CD14-positive monocyte (primary cell): ENCODE data around the gene PNLDC1. TPM values are rescaled to one million over a fixed set of nuclear protein-coding genes. Genes with fewer than 3 reads are reported as not detected.

ENCODE experiments used
- DNase-seq, 3 donors: peaks; one replicate each; pipeline ENCODE4 v3.0.0-alpha.2; 2011 to 2022
- H2AFZ ChIP-seq: 2 replicates; pipeline ENCODE4 v1.6.0; 2012; ENCODE audit warnings: mild to moderate bottlenecking, low read depth, low read length, inconsistent platforms; ENCODE audit not compliant: insufficient read depth, poor library complexity, severe bottlenecking
- H3K27ac ChIP-seq, 2 donors: 1 replicate in 1 of 2; 2 replicates in 1 of 2; pipeline ENCODE4 v1.5.1; 2012 to 2013; ENCODE audit warnings: low read length in 2 of 2, control low read depth in 1 of 2, inconsistent platforms in 1 of 2, low read depth in 1 of 2, mild to moderate bottlenecking in 1 of 2
- H3K27me3 ChIP-seq, 2 donors: one replicate each; pipeline versions ENCODE4 v1.6.0 to v1.6.1; 2011 to 2013; ENCODE audit warnings: low read length in 2 of 2; ENCODE audit not compliant: control insufficient read depth in 2 of 2, insufficient read depth in 2 of 2
- H3K36me3 ChIP-seq, 2 donors: replicated peaks in 1 of 2; 1 replicate in 1 of 2; 2 replicates in 1 of 2; pipeline versions ENCODE4 v1.5.1 to v1.6.1; 2012 to 2013; ENCODE audit warnings: low read length in 2 of 2, control low read depth in 1 of 2, inconsistent platforms in 1 of 2, mild to moderate bottlenecking in 1 of 2; ENCODE audit not compliant: insufficient read depth in 2 of 2, control insufficient read depth in 1 of 2
- H3K4me1 ChIP-seq, 2 donors: 1 replicate in 1 of 2; 2 replicates in 1 of 2; pipeline versions ENCODE4 v1.5.1 to v1.6.1; 2012 to 2013; ENCODE audit warnings: low read length in 2 of 2, control low read depth in 1 of 2, inconsistent platforms in 1 of 2, mild to moderate bottlenecking in 1 of 2, moderate library complexity in 1 of 2; ENCODE audit not compliant: insufficient read depth in 2 of 2, control insufficient read depth in 1 of 2
- H3K4me2 ChIP-seq: replicated peaks from 2 replicates; pipeline ENCODE3; 2012; ENCODE audit warnings: low read length, moderate library complexity, mild to moderate bottlenecking; ENCODE audit not compliant: poor library complexity, severe bottlenecking; ENCODE audit errors: extremely low read depth
- H3K4me3 ChIP-seq, 3 experiments: fragments of 200-600 bp in 1 of 3; sonication (generic) in 1 of 3; replicated peaks in 1 of 3; 1 replicate in 2 of 3; 2 replicates in 1 of 3; pipeline ENCODE4 v1.5.1; 2011 to 2013; ENCODE audit warnings: low read length in 3 of 3, mild to moderate bottlenecking in 3 of 3, control low read depth in 2 of 3, low read depth in 2 of 3, inconsistent platforms in 1 of 3, moderate library complexity in 1 of 3
- H3K79me2 ChIP-seq: 2 replicates; pipeline ENCODE4 v1.6.0; 2012; ENCODE audit warnings: mild to moderate bottlenecking, control low read depth, inconsistent platforms, low read length, moderate library complexity; ENCODE audit not compliant: insufficient read depth
- H3K9ac ChIP-seq: 2 replicates; pipeline ENCODE4 v1.6.0; 2017; ENCODE audit warnings: low read length, mild to moderate bottlenecking; ENCODE audit not compliant: insufficient read depth, poor library complexity, severe bottlenecking
- H3K9me3 ChIP-seq, 2 donors: replicated peaks in 1 of 2; 1 replicate in 1 of 2; 2 replicates in 1 of 2; pipeline versions ENCODE4 v1.5.1 to v1.6.1; 2012 to 2013; ENCODE audit warnings: low read length in 2 of 2, control low read depth in 1 of 2; ENCODE audit not compliant: control insufficient read depth in 1 of 2, insufficient read depth in 1 of 2
- H4K20me1 ChIP-seq: 2 replicates; pipeline ENCODE4 v1.6.0; 2012; ENCODE audit warnings: mild to moderate bottlenecking, low read length, control low read depth, moderate library complexity; ENCODE audit not compliant: insufficient read depth
- H3K27ac Mint-ChIP-seq, 7 donors: one replicate each; pipeline ENCODE4 v1.8.0; 2020; ENCODE audit warnings: mild to moderate bottlenecking in 7 of 7, mixed read lengths in 7 of 7, moderate library complexity in 6 of 7, inconsistent platforms in 2 of 7
- H3K27me3 Mint-ChIP-seq, 3 donors: one replicate each; pipeline ENCODE4 v1.8.0; 2021 to 2022; ENCODE audit warnings: low read depth in 3 of 3, mild to moderate bottlenecking in 3 of 3, mixed read lengths in 3 of 3, moderate library complexity in 3 of 3, inconsistent platforms in 1 of 3
- H3K36me3 Mint-ChIP-seq, 2 donors: one replicate each; pipeline ENCODE4 v1.8.0; 2020; ENCODE audit warnings: mixed read lengths in 2 of 2, inconsistent platforms in 1 of 2, mild to moderate bottlenecking in 1 of 2
- H3K4me1 Mint-ChIP-seq: one replicate; pipeline ENCODE4 v1.8.0; 2020; ENCODE audit warnings: mild to moderate bottlenecking, mixed read lengths
- H3K4me3 Mint-ChIP-seq, 2 donors: one replicate each; pipeline ENCODE4 v1.8.0; 2020; ENCODE audit warnings: mild to moderate bottlenecking in 2 of 2, mixed read lengths in 2 of 2, moderate library complexity in 1 of 2
- H3K9me3 Mint-ChIP-seq, 7 donors: one replicate each; pipeline ENCODE4 v1.8.0; 2020 to 2022; ENCODE audit warnings: mixed read lengths in 7 of 7, mild to moderate bottlenecking in 6 of 7, moderate library complexity in 6 of 7, inconsistent platforms in 2 of 7
- WGBS: methylation state at CpG from one replicate; pipeline ENCODE4 v1.1.5; 2013; ENCODE audit warnings: missing lambda C conversion rate; ENCODE audit not compliant: insufficient coverage; 5-methylcytosine and 5-hydroxymethylcytosine counted together
- intact Hi-C, 2 donors: fragments of 100-400 bp; cut with micrococcal nuclease; formaldehyde crosslinking; loops; one replicate each; pipeline versions ENCODE4 v1.15.0 to v1.15.1; 2023
- polyA plus RNA-seq, 3 donors: library from polyadenylated mRNA; depleted of rRNA in 1 of 3; unstranded in 2 of 3; stranded (reverse) in 1 of 3; fragments of 300-500 nt in 2 of 3; fragments of >200 nt in 1 of 3; fragmentation: Illumina TruSeq in 2 of 3; gene quantifications; 1 replicate in 2 of 3; 2 replicates in 1 of 3; pipeline ENCODE4 v1.2.3, GENCODE V29; 2012 to 2021
- TF ChIP-seq, protein P1 (sequence below): fragments of 200-600 bp; IDR thresholded peaks from one replicate; pipeline ENCODE4 v1.8.0; 2022; ENCODE audit warnings: antibody characterized with exemption, mild to moderate bottlenecking

PNLDC1 gene
- polyA plus RNA-seq, 3 donors, result 0.56 TPM; not detected in 2

DNA sequence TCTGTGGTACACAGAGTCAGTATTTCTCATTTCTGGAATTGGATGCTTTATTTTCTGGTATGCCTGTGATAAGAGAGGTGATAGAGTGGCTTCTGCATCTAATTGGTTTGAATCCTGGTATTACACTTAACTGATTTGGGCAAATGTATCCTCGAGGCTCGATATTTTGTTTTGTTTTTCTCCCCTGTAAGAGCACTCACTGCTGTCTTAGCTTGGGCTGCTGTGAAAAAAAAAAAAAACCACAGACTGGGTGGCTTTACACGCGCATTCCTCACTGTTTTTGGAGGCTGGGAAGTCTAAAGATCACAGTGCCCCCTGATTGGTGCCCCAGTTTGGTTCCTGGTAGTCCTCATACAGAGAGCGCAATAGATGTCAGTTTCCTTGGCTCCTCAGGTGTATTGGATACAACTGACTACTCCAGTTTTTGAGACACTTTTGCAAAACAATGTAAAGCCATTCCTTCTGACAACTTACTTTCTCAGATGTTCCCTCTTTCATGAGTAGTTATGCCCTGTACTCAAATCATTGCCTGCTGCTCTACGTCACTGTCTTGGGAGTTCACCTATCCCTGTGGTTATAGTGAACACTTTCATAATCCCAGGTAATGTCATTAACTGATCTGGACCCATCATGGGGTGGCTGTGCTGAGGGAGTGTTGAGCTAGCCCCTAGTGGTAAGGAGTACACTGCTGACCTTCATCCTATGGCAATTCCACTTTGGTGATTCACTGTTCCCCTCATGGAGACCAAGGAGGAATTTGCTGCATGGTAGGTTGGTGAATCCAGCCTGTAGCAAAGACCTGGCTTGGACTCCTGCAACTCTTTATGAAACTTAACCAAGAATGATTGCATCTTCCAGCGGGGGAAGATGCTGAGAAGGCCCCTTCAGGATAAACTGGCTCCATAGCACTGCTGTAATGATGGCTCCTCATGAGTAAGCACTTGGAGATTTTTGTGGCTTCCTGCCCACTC is 41.8 kb upstream of the PNLDC1 start:
- H3K79me2 ChIP-seq, result peaks cover 24% of the 10 kb centered on the region
- intact Hi-C loops, result no loop called here

DNA sequence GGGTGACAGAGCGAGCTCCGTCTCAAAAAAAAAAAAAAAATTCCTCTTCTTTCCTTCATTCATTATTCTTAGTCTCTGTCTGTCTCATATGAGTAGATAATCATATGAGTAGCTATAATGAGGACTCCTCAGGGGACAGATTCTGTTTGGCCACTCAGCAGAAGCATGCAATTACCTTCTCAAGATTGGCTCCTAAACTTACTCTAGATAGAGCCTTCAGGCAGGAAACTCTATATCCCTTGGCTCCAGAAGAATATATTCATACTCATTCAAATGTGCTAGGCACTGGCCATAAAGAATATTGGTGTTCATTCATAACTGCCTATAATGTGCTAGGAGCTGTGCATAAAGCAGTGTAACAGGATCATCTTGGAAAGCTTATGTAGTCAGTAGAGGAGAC is 40.4 kb upstream of the PNLDC1 start:
- Histone ChIP-seq H3K4me1 (peaks cover 20 to 29% of the 10 kb centered on the region in 2 donors), H3K36me3 (peaks cover 39 to 45% of the 10 kb centered on the region in 2 donors), H2AFZ (no peak overlapping the region), H3K9ac (no peak overlapping the region), H3K79me2 (peaks cover 11% of the 10 kb centered on the region), H3K27ac (no peak overlapping the region), H4K20me1 (peaks cover 24% of the 10 kb centered on the region), H3K9me3 (no peaks in the 10 kb centered on the region), H3K4me2 (no peak overlapping the region), H3K27me3 (no peaks in the 10 kb centered on the region), H3K4me3 (no peak overlapping the region)
- no peaks in the 10 kb centered on the region for H3K9me3 Mint-ChIP-seq
- peak overlapping the region in 2 of 7 donors; percentile 23 to 56 for H3K27ac Mint-ChIP-seq
- DNase-seq, result no peak
- intact Hi-C loops, result loop anchor here (5.0 kb wide), 1 partner anchor 32 kb away; the partner anchor contains the start of gene WTAP (in 2 of the 2)
- WGBS, result no CpG with 5 or more reads among the region's 2 CpGs
- TF ChIP-seq, protein P1, sequence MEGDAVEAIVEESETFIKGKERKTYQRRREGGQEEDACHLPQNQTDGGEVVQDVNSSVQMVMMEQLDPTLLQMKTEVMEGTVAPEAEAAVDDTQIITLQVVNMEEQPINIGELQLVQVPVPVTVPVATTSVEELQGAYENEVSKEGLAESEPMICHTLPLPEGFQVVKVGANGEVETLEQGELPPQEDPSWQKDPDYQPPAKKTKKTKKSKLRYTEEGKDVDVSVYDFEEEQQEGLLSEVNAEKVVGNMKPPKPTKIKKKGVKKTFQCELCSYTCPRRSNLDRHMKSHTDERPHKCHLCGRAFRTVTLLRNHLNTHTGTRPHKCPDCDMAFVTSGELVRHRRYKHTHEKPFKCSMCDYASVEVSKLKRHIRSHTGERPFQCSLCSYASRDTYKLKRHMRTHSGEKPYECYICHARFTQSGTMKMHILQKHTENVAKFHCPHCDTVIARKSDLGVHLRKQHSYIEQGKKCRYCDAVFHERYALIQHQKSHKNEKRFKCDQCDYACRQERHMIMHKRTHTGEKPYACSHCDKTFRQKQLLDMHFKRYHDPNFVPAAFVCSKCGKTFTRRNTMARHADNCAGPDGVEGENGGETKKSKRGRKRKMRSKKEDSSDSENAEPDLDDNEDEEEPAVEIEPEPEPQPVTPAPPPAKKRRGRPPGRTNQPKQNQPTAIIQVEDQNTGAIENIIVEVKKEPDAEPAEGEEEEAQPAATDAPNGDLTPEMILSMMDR, result no peak
- peaks cover 38 to 48% of the 10 kb centered on the region in 2 donors for H3K36me3 Mint-ChIP-seq
- H3K4me1 Mint-ChIP-seq, result peaks cover 26% of the 10 kb centered on the region
- H3K27me3 Mint-ChIP-seq, result no peaks in the 10 kb centered on the region
- no peak overlapping the region for H3K4me3 Mint-ChIP-seq

More for the DNA sequence above, 41.8 kb upstream of the PNLDC1 start:
- 94% methylated on average over 3 of the region's 7 CpGs for WGBS
- H4K20me1 ChIP-seq, result peaks cover 37% of the 10 kb centered on the region
- H3K27ac Mint-ChIP-seq, result peak overlapping the region in 4 of 7 donors; percentile 7 to 65 (median 50)
- peaks cover 20 to 29% of the 10 kb centered on the region in 2 donors for H3K4me1 ChIP-seq
- H2AFZ ChIP-seq, result no peak overlapping the region
- TF ChIP-seq, protein P1, result no peak
- H3K36me3 Mint-ChIP-seq, result peaks cover 47 to 55% of the 10 kb centered on the region in 2 donors
- H3K27ac ChIP-seq, result peak overlapping the region in 1 of 2 donors; percentile 39
- no peak overlapping the region for H3K4me3 ChIP-seq
- H3K9me3 ChIP-seq, result no peaks in the 10 kb centered on the region
- no peaks in the 10 kb centered on the region for H3K9me3 Mint-ChIP-seq
- H3K4me2 ChIP-seq, result no peak overlapping the region
- no peak overlapping the region for H3K9ac ChIP-seq
- no peaks in the 10 kb centered on the region for H3K27me3 ChIP-seq
- H3K27me3 Mint-ChIP-seq, result no peaks in the 10 kb centered on the region
- H3K4me3 Mint-ChIP-seq, result no peak overlapping the region
- DNase-seq, result peak in 1 of 3 donors; percentile 42
- H3K4me1 Mint-ChIP-seq, result peaks cover 26% of the 10 kb centered on the region
- peaks cover 50 to 56% of the 10 kb centered on the region in 2 donors for H3K36me3 ChIP-seq
